ENCODE results near the gene BLNK. TPM values are rescaled to one million over a fixed set of nuclear protein-coding genes. Genes with fewer than 3 reads are reported as not detected.

Gene BLNK
- total and polyA plus RNA-seq, 9 of the 15 experiments (the other 6 are each of a cell fraction or from before 2014, with no cell fraction given), result not detected

Other genes starting within 250 kb of the BLNK start
- 5.5 and 5.9 TPM in 2 replicates for gene CCNJ, start 228.0 kb downstream of the BLNK start, total RNA-seq (2014; rRNA removed)
- 10.8 and 11.7 TPM in 2 replicates for gene CCNJ, start 228.0 kb downstream of the BLNK start, total RNA-seq (2014; rRNA removed; fragmentation: Illumina TruSeq; extraction: Trizol)
- gene CCNJ, start 228.0 kb downstream of the BLNK start, total RNA-seq (2015; rRNA removed; fragmentation: Illumina TruSeq; extraction: Trizol), result 8.5 and 9.6 TPM in 2 replicates
- gene CCNJ, start 228.0 kb downstream of the BLNK start, total RNA-seq (2021), result 9.2 TPM in 2 replicates
- gene CCNJ, start 228.0 kb downstream of the BLNK start, polyA plus RNA-seq (2011; rRNA removed), result 15.7 and 16.9 TPM in 2 replicates
- gene CCNJ, start 228.0 kb downstream of the BLNK start, polyA plus RNA-seq (2014; fragmentation: Illumina TruSeq; extraction: Trizol), result 10.1 and 10.6 TPM in 2 replicates
- gene CCNJ, start 228.0 kb downstream of the BLNK start, polyA plus RNA-seq (2014; fragmentation: Nextera tagmentation; extraction: Ambion mirVana), result 1 to 10 TPM in 1 of 2 experiments, under 1 TPM in 1; 0.69 to 2.4 TPM
- gene CCNJ, start 228.0 kb downstream of the BLNK start, polyA plus RNA-seq (2014; rRNA removed), result 8.6 and 8.9 TPM in 2 replicates
- 15.3 and 16.1 TPM in 2 replicates for gene ZNF518A, start 141.3 kb downstream of the BLNK start, total RNA-seq (2014; rRNA removed)
- 30.0 and 32.8 TPM in 2 replicates for gene ZNF518A, start 141.3 kb downstream of the BLNK start, total RNA-seq (2014; rRNA removed; fragmentation: Illumina TruSeq; extraction: Trizol)
- 25.9 and 28.9 TPM in 2 replicates for gene ZNF518A, start 141.3 kb downstream of the BLNK start, total RNA-seq (2015; rRNA removed; fragmentation: Illumina TruSeq; extraction: Trizol)
- 20.7 and 25.8 TPM in 2 replicates for gene ZNF518A, start 141.3 kb downstream of the BLNK start, total RNA-seq (2021)
- gene ZNF518A, start 141.3 kb downstream of the BLNK start, polyA plus RNA-seq (2011; rRNA removed), result 17.5 and 20.8 TPM in 2 replicates
- 15.7 and 17.4 TPM in 2 replicates for gene ZNF518A, start 141.3 kb downstream of the BLNK start, polyA plus RNA-seq (2014; fragmentation: Illumina TruSeq; extraction: Trizol)
- gene ZNF518A, start 141.3 kb downstream of the BLNK start, polyA plus RNA-seq (2014; fragmentation: Nextera tagmentation; extraction: Ambion mirVana), result 10 to 100 TPM in 1 of 2 experiments, 1 to 10 TPM in 1; 6.3 to 11.4 TPM
- gene ZNF518A, start 141.3 kb downstream of the BLNK start, polyA plus RNA-seq (2014; rRNA removed), result 10.9 and 11.9 TPM in 2 replicates
- gene DNTT, start 32.9 kb upstream of the BLNK start, total RNA-seq (2014; rRNA removed), result not detected in 2 replicates
- not detected in 2 replicates for gene DNTT, start 32.9 kb upstream of the BLNK start, total RNA-seq (2014; rRNA removed; fragmentation: Illumina TruSeq; extraction: Trizol)
- not detected in 2 replicates for gene DNTT, start 32.9 kb upstream of the BLNK start, total RNA-seq (2015; rRNA removed; fragmentation: Illumina TruSeq; extraction: Trizol)
- not detected in 2 replicates for gene DNTT, start 32.9 kb upstream of the BLNK start, total RNA-seq (2021)
- gene DNTT, start 32.9 kb upstream of the BLNK start, polyA plus RNA-seq (2011; rRNA removed), result not detected in 2 replicates
- gene DNTT, start 32.9 kb upstream of the BLNK start, polyA plus RNA-seq (2014; fragmentation: Illumina TruSeq; extraction: Trizol), result not detected in 2 replicates
- not detected for gene DNTT, start 32.9 kb upstream of the BLNK start, polyA plus RNA-seq (2014; fragmentation: Nextera tagmentation; extraction: Ambion mirVana)
- gene DNTT, start 32.9 kb upstream of the BLNK start, polyA plus RNA-seq (2014; rRNA removed), result not detected in 2 replicates
- gene OPALIN, start 87.4 kb upstream of the BLNK start, total RNA-seq (2014; rRNA removed), result not detected in 2 replicates
- gene OPALIN, start 87.4 kb upstream of the BLNK start, total RNA-seq (2014; rRNA removed; fragmentation: Illumina TruSeq; extraction: Trizol), result not detected in 2 replicates
- not detected in 2 replicates for gene OPALIN, start 87.4 kb upstream of the BLNK start, total RNA-seq (2015; rRNA removed; fragmentation: Illumina TruSeq; extraction: Trizol)
- gene OPALIN, start 87.4 kb upstream of the BLNK start, total RNA-seq (2021), result not detected in 2 replicates
- not detected in 2 replicates for gene OPALIN, start 87.4 kb upstream of the BLNK start, polyA plus RNA-seq (2011; rRNA removed)
- not detected in 2 replicates for gene OPALIN, start 87.4 kb upstream of the BLNK start, polyA plus RNA-seq (2014; fragmentation: Illumina TruSeq; extraction: Trizol)
- not detected for gene OPALIN, start 87.4 kb upstream of the BLNK start, polyA plus RNA-seq (2014; fragmentation: Nextera tagmentation; extraction: Ambion mirVana)
- not detected in 2 replicates for gene OPALIN, start 87.4 kb upstream of the BLNK start, polyA plus RNA-seq (2014; rRNA removed)
- not detected in 2 replicates for gene TLL2, start 242.4 kb upstream of the BLNK start, total RNA-seq (2014; rRNA removed)
- gene TLL2, start 242.4 kb upstream of the BLNK start, total RNA-seq (2014; rRNA removed; fragmentation: Illumina TruSeq; extraction: Trizol), result not detected in 2 replicates
- not detected in 2 replicates for gene TLL2, start 242.4 kb upstream of the BLNK start, total RNA-seq (2015; rRNA removed; fragmentation: Illumina TruSeq; extraction: Trizol)
- gene TLL2, start 242.4 kb upstream of the BLNK start, total RNA-seq (2021), result 0.09 TPM in 1 of 2 replicates, not detected in the other
- gene TLL2, start 242.4 kb upstream of the BLNK start, polyA plus RNA-seq (2011; rRNA removed), result not detected in 2 replicates
- not detected in 2 replicates for gene TLL2, start 242.4 kb upstream of the BLNK start, polyA plus RNA-seq (2014; fragmentation: Illumina TruSeq; extraction: Trizol)
- gene TLL2, start 242.4 kb upstream of the BLNK start, polyA plus RNA-seq (2014; fragmentation: Nextera tagmentation; extraction: Ambion mirVana), result not detected
- gene TLL2, start 242.4 kb upstream of the BLNK start, polyA plus RNA-seq (2014; rRNA removed), result not detected in 2 replicates

Data from K562 (cell line).